Aorta (tissue), 5 donors: ENCODE results near the gene BPNT1. TPM values are rescaled to one million over a fixed set of nuclear protein-coding genes. Genes with fewer than 3 reads are reported as not detected.
A peak's percentile ranks its signal among the peaks of the same experiment; 100 is the strongest.
"Not testable (repeated sequence)": the region's sequence is repeated elsewhere in the genome, so short reads cannot be mapped to it uniquely, and the experiment has no call there.

ENCODE experiments used
- ATAC-seq: fragments of 200-7000 bp; cut with Tn5 transposase; one replicate; pipeline ENCODE4 v1.9.1; 2022; ENCODE audit warnings: moderate library complexity; ENCODE audit not compliant: low FRiP score
- DNase-seq, 2 donors: peaks; one replicate each; pipeline ENCODE4 v3.0.0-alpha.2; 2020
- H3K27ac ChIP-seq, 2 donors: one replicate each; pipeline ENCODE4 v1.5.1; 2013; ENCODE audit warnings: low read length in 2 of 2, mild to moderate bottlenecking in 2 of 2, moderate library complexity in 2 of 2, control low read depth in 1 of 2, inconsistent platforms in 1 of 2, low read depth in 1 of 2
- H3K27me3 ChIP-seq, 2 donors: one replicate each; pipeline ENCODE4 v1.6.1; 2013; ENCODE audit warnings: control low read depth in 1 of 2, low read length in 1 of 2, mild to moderate bottlenecking in 1 of 2, moderate library complexity in 1 of 2; ENCODE audit not compliant: insufficient read depth in 2 of 2, control insufficient read depth in 1 of 2
- H3K36me3 ChIP-seq, 2 donors: one replicate each; pipeline ENCODE4 v1.6.1; 2013; ENCODE audit warnings: control low read depth in 1 of 2, low read length in 1 of 2, mild to moderate bottlenecking in 1 of 2; ENCODE audit not compliant: insufficient read depth in 2 of 2, control insufficient read depth in 1 of 2
- H3K4me1 ChIP-seq, 2 donors: one replicate each; pipeline ENCODE4 v1.6.1; 2013; ENCODE audit warnings: low read length in 2 of 2, control low read depth in 1 of 2, mild to moderate bottlenecking in 1 of 2, moderate library complexity in 1 of 2; ENCODE audit not compliant: insufficient read depth in 2 of 2, control insufficient read depth in 1 of 2
- H3K4me3 ChIP-seq, 2 donors: one replicate each; pipeline ENCODE4 v1.5.1; 2013; ENCODE audit warnings: low read length in 2 of 2, control low read depth in 1 of 2, mild to moderate bottlenecking in 1 of 2
- H3K9me3 ChIP-seq: one replicate; pipeline ENCODE4 v1.6.1; 2013; ENCODE audit warnings: mild to moderate bottlenecking, low read length; ENCODE audit not compliant: control insufficient read depth
- WGBS, 2 donors: extraction: QIAGEN DNeasy Blood & Tissue Kit; methylation state at CpG; one replicate each; pipeline ENCODE4 v1.1.7; 2013; 5-methylcytosine and 5-hydroxymethylcytosine counted together
- intact Hi-C, 2 donors: fragments of 100-400 bp; cut with DNase I; formaldehyde crosslinking; loops; one replicate each; pipeline versions ENCODE4 v1.14.2 to v1.15.0; 2022
- polyA plus RNA-seq, 2 donors: library from polyadenylated mRNA; stranded (reverse); fragments of 200-250 nt; gene quantifications; one replicate each; pipeline ENCODE4 v1.2.3, GENCODE V29; 2013
- total RNA-seq, 2 donors: library from RNA; stranded (reverse); fragmentation: NEBNext Ultra II Directional; extraction: Animal tissue kit (Norgen Biotek cat#: 25700); gene quantifications; one replicate each; pipeline ENCODE4 v1.2.1, GENCODE V29; 2021
- donor health status: healthy with polysubstance abuse.
- donor health status: Bipolar disorder and iron deficiency.
- donor health status: DM: no; HTN: no; CAD: no.
- donor health status: DM: no; HTN: no; CAD: no.
- donor health status: DM: yes; HTN: yes; CAD: no.

The BPNT1 gene
- total and polyA plus RNA-seq, 4 donors = 18.3 to 20.0 (median 19.7) TPM

- Histone ChIP-seq H3K27me3 (no peaks in the 10 kb centered on the region), H3K9me3 (no peaks in the 10 kb centered on the region), H3K27ac (no peak overlapping the region), H3K4me1 (no peaks in the 10 kb centered on the region), H3K36me3 (no peaks in the 10 kb centered on the region), H3K4me3 (no peak overlapping the region)
- DNase-seq (no peak), ATAC-seq (no peak)
- intact Hi-C loops = no loop called here
- WGBS, 2 donors = 92 to 93% methylated on average over 1 of the region's 1 CpG
Measured at GRCh38 chr1:220056374-220056773, 33.2 kb downstream of the BPNT1 start.

GRCh38 chr1:220046052-220046930 is 43.3 kb downstream of the BPNT1 start, which contains the start of gene EPRS1:
Gene EPRS1 (minus strand): TSS chr1:220046505. CDS start chr1:220046388, 117 bp downstream.
- Histone ChIP-seq H3K4me3 (peak within 1 kb of the TSS; percentile 71 to 74), H3K36me3 (no peaks in the 10 kb centered on the region), H3K27ac (peak within 1 kb of the TSS in 1 of 2 donors; percentile 84), H3K4me1 (no peaks in the 10 kb centered on the region), H3K27me3 (no peaks in the 10 kb centered on the region), H3K9me3 (no peaks in the 10 kb centered on the region)
- intact Hi-C loops = loop anchor here in 1 of 2 donors (5.0 kb wide), 2 partner anchors 46 to 54 kb away; partner anchors contain the start of gene IARS2
- peak; percentile 96 to 98 for DNase-seq
- 0% methylated on average over 71 of the region's 71 CpGs for WGBS, 2 donors
- peak; percentile 99 for ATAC-seq

GRCh38 chr1:220045356-220046051 is 44.1 kb downstream of the BPNT1 start:
- WGBS, 2 donors = 22 to 23% methylated on average over 17 of the region's 17 CpGs
- peak overlapping the region in 1 of 2 donors; percentile 84 for H3K27ac ChIP-seq

GRCh38 chr1:220044678-220045355 is 44.8 kb downstream of the BPNT1 start:
- no peak overlapping the region for H3K27ac ChIP-seq
- DNase-seq (no peak), ATAC-seq (no peak)
- H3K4me1 ChIP-seq = no peaks in the 10 kb centered on the region
- no peaks in the 10 kb centered on the region for H3K9me3 ChIP-seq
- H3K4me3 ChIP-seq = no peak overlapping the region
- WGBS, 2 donors = 46 to 55% methylated on average over 4 of the region's 4 CpGs
- intact Hi-C loops = loop anchor here in 1 of 2 donors (5.0 kb wide), 2 partner anchors 47 to 53 kb away; partner anchors contain the start of gene IARS2
- H3K27me3 ChIP-seq = no peaks in the 10 kb centered on the region
- H3K36me3 ChIP-seq = peaks cover 0 to 1% of the 10 kb centered on the region in 2 donors

More at GRCh38 chr1:220045356-220046051, 44.1 kb downstream of the BPNT1 start:
- Histone ChIP-seq H3K36me3 (no peaks in the 10 kb centered on the region), H3K9me3 (no peaks in the 10 kb centered on the region), H3K4me1 (no peaks in the 10 kb centered on the region), H3K4me3 (peak overlapping the region; percentile 71 to 74), H3K27me3 (no peaks in the 10 kb centered on the region)
- intact Hi-C loops = loop anchor here in 1 of 2 donors (5.0 kb wide), 2 partner anchors 47 to 53 kb away; partner anchors contain the start of gene IARS2
- ATAC-seq (no peak), DNase-seq (no peak)

GRCh38 chr1:220043646-220044045 is 45.9 kb downstream of the BPNT1 start:
- DNase-seq (no peak), ATAC-seq (no peak)
- H3K4me3 ChIP-seq = no peak overlapping the region
- peak overlapping the region in 1 of 2 donors; percentile 76 for H3K27ac ChIP-seq
- intact Hi-C loops = no loop called here
- no peaks in the 10 kb centered on the region for H3K27me3 ChIP-seq
- no peaks in the 10 kb centered on the region for H3K9me3 ChIP-seq
- no peaks in the 10 kb centered on the region for H3K4me1 ChIP-seq
- peaks cover 2 to 3% of the 10 kb centered on the region in 2 donors for H3K36me3 ChIP-seq
- WGBS, 2 donors = 53 to 67% methylated on average over 2 of the region's 2 CpGs

- 58 to 59% methylated on average over 5 of the region's 5 CpGs for WGBS, 2 donors
- ATAC-seq = no peak
Measured at GRCh38 chr1:220040028-220040596, 49.5 kb downstream of the BPNT1 start.

GRCh38 chr1:220038640-220039039 is 50.9 kb downstream of the BPNT1 start:
- 86% methylated on average over 4 of the region's 4 CpGs for WGBS, 2 donors
- DNase-seq (no peak), ATAC-seq (no peak)
- no peaks in the 10 kb centered on the region for H3K27me3 ChIP-seq
- H3K4me3 ChIP-seq = no peak overlapping the region
- peaks cover 2 to 3% of the 10 kb centered on the region in 2 donors for H3K36me3 ChIP-seq
- H3K4me1 ChIP-seq = no peaks in the 10 kb centered on the region
- H3K9me3 ChIP-seq = no peaks in the 10 kb centered on the region
- intact Hi-C loops = no loop called here
- no peak overlapping the region for H3K27ac ChIP-seq

More at GRCh38 chr1:220040028-220040596, 49.5 kb downstream of the BPNT1 start:
- Histone ChIP-seq H3K27ac (no peak overlapping the region), H3K9me3 (no peaks in the 10 kb centered on the region), H3K4me1 (no peaks in the 10 kb centered on the region), H3K4me3 (no peak overlapping the region), H3K36me3 (peaks cover 2 to 3% of the 10 kb centered on the region in 2 donors), H3K27me3 (no peaks in the 10 kb centered on the region)
- intact Hi-C loops = no loop called here
- DNase-seq = no peak

GRCh38 chr1:220037810-220038209 is 51.8 kb downstream of the BPNT1 start:
- ATAC-seq, intact Hi-C loops, H3K4me3 ChIP-seq, DNase-seq, H3K27ac ChIP-seq, H3K9me3 ChIP-seq, H3K36me3 ChIP-seq, H3K4me1 ChIP-seq, H3K27me3 ChIP-seq: not testable (repeated sequence)
- WGBS, 2 donors = 72 to 78% methylated on average over 3 of the region's 3 CpGs
